GM18873 (cell line): Measurements from ENCODE around the gene DPP10.
"Not testable (repeated sequence)": the region's sequence is repeated elsewhere in the genome, so short reads cannot be mapped to it uniquely, and the experiment has no call there.

Experiments
- ATAC-seq: cut with Tn5 transposase; IDR thresholded peaks from one replicate; pipeline ENCODE4 v1.9.1; 2021; ENCODE audit warnings: mild to moderate bottlenecking, moderate library complexity, moderate number of reproducible peaks; ENCODE audit not compliant: unreplicated experiment, low FRiP score

DPP10 gene

DNA sequence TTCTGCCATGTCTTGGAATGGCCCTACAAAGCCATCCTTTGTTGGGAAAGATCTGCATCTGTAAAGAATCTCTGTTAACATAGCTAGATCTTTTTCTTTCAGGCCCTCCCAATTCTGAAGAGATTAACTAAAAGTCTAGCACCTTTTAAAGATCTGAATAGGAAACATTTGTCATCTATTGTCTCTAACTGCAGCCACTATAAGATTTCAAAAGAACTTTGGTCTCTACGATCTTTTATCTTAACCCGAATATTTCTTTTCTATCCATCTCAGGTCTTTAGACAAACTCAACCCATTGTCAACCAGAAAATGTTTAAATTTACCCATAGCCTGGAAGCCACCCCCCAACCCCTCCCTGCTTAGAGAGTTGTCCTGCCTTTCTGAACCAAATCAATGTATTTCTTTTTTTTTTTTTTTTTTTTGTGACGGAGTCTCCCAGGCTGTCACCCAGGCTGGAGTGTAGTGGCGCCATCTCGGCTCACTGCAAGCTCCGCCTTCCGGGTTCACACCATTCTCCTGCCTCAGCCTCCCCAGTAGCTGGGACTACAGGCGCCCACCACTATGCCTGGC is 643.7 kb downstream of the DPP10 start:
- not testable (repeated sequence) for ATAC-seq

DNA sequence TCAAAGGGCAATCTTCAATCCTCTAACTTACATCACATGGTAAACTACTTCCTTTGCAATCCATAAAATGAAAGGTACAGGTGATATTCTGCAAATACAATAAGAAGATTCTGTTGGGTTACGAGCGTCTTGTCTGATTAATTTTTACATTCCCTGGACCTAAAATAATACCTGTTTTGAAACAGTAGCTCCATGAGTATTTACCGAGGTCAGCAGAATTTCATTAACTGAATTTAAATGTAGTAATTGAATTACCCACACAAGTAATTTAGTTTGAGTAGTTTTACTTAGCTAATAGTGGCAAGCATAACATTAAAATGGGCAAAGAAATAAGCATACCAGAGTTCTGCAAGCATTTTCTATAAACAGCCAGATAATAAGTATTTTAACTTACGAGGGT is 652.0 kb downstream of the DPP10 start:
- ATAC-seq = no peak

DNA sequence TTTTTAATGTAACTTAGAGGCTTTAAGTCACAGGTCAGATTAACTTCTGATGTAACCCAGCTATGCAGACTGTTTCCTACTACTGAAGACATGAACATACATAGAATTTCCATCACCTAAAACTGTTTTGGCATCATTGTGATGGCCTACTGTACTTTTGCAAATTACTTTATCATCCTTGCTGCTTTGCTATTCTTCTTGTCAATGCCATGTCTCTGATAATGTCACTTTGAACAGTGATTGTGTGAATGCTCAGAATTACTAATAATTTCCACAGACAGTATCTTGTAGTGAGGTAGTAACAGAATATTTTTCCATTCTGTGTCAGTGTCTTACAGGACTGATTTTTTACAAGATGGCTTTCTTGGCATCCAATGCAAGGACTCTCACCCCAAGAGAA is 663.5 kb downstream of the DPP10 start:
- ATAC-seq = no peak

DNA sequence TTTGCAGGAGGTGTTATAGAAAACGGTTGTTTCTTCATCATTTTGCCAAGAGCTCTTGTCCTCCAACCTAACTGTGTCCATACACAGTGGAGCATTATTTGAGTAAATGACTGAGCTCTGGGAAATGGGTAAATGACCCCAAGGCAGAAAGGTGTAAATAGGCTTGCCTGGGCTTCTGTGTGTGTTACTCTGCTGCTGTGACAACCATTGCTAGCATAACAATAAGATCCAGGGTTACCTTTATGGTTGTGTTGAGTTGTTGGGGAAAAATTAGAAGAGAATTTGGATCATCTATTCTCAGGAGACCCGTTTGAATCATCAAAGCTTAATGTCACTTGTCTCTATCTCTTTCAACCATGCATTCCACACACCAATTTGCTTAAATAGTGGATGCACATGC is 672.7 kb downstream of the DPP10 start:
- no peak for ATAC-seq

DNA sequence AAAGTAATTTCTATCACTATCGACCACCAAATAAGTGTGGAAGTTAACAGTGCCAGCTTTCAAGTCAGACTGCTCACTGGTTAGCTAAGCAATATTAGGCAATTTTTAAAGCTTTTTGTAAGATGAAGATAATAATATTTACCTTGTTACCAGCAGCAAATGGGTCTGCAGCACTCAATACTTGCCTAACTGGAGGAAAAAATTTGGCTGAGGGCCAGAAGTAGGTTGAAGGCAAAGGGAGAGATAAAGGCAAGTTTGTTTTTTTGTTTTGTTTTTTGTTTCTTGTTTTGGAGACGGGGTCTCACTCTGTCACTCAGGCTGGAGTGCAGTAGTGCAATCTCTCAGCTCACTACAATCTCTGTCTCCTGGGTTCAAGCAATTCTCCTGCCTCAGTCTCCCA is 675.9 kb downstream of the DPP10 start:
- no peak for ATAC-seq

DNA sequence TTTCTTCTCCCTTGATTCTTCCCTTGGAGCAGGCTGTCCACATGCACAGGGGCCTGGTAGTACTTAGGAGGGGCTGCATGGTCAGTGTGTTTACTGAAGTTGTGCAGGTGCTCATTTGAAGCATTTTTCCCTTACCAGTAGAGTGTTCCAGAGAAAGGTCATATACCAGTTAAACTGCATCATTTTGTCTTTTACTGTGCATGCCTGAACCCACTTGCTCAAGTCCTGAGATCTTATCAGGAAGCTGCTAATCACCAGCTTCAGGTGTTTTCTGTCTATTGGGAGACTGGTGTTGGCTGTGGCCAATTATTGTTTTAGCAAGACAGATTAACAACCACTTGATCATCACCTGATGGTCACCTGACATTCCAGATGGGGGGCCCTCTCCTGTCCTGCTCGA is 676.6 kb downstream of the DPP10 start:
- ATAC-seq = no peak

DNA sequence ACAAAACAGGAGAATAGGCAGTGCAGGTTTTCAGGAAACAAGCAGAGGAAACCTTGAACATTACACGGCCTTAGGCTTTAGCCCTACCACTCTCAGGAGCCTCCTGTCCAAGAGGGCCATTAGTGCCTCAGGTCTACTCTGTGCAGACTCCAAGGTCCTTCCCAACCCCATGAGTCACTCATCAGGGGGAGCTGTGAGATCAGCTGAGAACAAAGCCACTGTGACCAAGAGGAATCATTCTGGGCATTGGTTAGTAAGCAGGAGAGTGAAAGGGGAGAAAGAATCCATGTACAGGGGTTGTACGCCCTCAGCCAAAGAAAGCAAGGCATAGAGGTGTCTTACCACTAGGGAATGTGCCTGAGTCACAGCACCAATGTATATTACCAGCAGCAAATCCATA is 680.3 kb downstream of the DPP10 start:
- ATAC-seq = no peak

DNA sequence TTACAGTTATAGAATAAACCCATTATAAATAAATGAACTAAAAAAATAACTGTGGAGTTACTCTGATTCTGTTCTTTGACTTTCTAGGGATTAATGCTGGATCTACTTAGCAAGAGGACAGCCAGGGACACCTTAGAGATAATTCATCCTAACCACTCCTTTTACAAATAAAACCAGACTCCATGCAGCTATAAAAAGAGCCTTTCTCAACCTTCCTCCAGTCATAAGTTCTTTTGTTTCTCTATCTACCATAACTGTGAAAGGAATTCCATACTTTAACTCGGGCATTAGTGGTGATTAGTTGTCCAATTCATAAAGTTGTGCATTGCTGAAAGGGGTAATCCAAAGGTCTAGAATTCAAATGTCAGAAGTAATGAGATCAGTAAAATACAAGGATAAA is 682.4 kb downstream of the DPP10 start:
- ATAC-seq = no peak

DNA sequence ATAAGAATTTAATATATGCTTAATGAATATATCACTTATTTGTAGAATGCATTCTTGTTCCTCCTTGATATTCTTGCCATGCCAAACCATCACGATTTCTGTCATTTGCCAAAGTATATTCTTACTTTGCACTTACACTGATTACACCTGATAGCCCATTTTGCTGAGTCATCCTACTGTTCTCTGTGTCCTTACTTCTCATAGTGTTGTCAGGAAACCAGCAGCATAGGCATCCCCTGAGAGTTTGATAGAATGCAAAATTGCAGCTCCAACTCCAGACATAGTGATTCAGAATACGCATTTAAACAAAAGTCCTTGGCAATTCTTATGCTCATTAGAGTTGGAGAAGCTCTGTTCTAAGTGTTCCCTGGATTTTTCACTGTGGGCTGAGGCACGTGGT is 687.1 kb downstream of the DPP10 start:
- ATAC-seq = no peak

DNA sequence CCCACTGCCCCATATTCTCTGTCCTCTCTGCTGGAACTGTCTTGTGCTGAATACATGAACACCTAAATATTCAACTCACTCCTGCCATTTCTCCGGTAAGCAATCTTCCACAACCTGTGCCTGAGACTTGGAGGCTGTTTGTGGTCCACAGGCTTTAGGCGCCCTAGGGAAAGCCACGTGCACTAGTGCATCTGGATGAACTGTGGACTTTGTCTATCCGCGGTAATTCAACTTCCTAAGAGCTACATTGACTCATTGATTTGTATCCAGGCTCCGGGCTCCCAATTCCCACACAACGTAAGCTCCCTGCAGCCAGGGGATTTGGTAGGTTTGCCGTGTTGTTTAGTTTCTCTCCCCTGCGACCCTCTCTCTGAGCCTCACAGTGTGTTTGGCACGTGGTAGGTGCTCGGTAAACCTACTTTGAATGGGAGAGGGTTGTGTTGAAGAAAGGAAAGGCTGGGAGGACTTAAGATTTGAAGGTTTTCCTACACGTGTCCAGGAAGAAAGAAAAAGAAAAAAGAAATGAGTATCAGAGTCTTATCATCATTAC is 718.2 kb downstream of the DPP10 start:
- no peak for ATAC-seq

DNA sequence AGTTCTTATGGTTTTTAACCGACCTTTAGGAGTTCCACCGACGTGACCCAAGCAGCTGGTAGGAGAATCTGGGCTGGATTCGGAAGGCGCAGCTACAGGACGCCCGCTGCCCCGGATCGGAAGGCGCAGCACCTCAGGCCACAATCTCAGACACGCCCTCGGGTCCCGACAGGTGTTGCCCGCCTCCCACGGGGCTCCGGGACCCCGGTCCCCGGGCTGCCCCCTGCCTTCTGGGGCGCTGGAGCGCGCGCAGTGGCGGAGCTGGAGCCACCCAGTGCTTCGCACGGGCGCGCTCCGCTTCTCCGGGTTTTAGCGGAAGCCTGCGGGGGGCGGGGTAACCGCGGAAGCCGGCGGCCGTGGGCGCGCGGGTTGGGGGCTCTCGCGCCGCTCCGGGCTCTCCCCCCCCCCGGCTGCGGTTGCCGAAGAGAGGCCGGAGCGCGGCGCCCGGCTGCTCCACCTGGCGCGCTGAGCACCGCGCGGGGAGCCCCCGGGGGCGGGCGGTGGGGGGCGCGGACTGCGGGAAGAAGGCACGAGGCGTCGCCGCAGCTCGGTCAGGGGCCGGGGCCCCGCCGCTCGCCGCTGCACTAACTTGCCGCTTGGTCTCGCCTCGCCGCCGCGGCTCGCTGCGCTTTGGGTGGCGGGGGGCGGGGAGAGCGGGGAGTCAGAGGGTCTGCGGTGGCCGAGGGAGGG is 718.8 kb downstream of the DPP10 start:
- ATAC-seq = no peak

DNA sequence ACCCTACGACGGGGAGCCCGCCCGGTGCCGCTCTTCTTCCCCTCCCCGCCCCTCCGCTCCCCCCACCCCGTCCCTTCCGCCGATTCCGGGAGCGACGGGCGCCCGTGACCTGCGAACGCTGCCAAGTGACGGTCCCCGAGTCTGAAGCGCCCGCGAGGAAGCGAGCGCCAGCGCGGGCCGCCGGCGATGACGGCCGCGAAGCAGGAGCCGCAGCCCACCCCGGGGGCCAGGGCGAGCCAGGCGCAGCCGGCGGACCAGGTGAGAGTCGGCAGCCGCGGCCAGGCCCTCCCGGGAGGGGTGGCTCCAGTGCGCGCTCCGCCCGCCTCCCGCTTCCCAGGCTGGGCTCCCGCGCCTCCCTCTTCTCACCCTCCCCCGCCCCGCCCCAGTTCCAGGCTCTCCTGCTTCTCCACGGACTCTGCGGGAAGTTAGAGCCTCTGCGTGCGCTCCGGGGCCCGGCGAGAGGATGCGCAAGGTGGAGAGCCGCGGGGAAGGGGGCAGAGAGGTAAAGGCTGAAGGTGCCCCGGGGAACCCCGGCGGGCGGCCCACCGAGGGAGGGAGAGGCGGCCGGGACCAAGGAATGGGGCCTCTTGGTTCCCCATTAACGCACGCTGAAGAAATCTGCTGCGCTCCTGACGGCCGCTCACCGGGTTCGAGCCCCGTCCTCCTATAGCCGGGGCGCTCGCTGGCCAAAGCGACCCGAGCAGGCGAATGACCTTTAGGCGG is 719.5 kb downstream of the DPP10 start:
- no peak for ATAC-seq

DNA sequence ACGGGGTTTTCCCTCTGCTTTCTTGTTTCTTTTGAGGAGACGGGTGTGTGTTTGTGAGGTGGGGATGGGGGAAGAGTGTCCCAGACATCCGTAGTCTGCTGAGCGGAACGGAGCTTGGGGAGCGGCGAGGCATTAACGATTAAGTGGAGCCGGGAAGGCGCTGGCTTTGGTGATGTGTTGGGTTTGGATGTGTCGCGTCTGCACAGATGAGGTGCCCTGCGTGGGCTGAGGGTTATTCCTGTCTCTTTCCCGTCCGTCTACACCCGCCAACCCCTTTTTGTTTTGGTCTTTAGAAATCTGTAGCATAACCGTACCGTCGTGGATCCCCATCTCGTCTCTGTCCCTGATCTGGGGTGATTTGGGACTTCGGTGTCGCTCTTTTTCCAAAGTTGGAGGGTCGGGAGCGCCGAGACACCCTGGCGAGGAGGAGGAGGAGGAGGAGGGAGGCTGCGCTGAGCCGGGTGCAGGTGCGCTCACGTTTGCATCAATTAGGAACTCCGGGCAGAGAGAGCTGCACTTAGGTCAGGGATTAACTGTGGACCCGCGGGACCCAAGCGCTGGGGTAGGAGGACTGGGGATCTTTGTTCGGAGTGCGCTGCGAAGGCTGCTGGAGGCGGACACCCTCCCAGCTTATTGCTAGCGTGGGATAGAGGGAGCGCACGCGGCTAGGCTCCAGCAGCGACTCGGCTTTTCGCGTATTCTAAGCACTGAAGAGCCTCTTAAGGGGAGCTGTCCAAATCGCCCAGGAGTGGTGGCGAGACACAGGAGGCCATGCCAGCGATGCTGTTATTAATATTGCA is 720.3 kb downstream of the DPP10 start:
- ATAC-seq = no peak

DNA sequence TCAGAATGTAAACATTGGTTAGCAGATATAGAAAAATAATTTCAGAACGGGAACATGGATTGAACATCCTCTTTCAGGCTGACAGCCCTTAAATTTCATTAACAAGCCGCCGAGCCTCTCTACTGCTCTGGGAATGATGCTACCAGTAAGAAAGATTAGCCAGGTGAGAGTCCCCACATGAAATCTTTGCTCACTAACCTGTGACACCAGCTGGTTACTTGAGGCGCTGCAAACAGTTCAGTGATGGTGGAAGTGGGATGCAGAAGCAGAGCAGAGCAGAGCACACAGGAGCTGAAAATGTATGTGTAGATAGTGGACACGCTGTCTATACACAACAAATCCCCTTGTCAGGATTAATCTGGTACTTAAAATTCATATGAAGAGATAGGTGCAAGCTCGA is 721.1 kb downstream of the DPP10 start:
- no peak for ATAC-seq

DNA sequence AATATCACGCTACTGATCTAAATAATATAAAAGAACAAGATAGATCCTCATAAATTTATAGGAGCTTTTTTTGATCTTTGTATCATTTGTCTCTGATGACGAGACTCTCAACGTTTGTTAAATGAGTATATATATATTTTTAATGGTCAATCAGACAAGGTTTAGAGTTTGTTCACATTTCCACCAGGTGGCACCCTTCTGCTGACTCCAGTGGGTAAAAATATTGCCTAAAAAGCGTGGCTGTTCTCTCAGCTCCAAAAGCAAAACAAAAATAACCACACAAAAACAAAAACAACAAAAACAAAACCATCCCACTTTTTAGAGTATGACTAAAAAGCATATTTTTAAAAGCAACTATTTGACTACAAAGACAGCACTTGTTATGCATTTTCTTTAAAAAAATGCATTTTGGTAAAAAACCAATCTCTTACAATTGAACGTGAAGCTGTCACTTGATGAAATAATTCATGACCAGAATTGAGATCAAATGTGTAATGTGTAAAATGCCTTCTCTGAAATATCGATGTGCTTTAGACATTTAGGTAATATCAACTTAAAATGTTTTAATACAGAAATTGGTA is 723.2 kb downstream of the DPP10 start:
- no peak for ATAC-seq

DNA sequence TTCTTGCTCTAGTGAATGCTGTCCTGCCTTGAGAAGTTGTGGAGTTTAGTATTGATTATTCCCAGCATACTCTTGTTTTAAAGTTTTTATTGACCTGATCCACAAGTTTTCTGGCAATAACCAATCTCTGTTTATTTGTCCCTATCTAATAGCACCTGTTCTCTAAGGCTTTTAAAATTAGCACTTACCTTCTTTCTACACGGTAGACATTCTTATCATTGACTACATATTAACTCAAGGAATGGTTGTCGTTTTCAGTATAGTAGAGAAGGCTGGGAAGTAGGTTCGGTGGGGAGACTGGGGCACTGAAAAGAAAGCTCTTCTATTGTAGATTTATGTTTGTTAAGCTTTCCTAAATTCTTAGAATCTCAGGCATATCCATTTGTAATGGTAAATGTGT is 726.0 kb downstream of the DPP10 start:
- ATAC-seq = no peak

DNA sequence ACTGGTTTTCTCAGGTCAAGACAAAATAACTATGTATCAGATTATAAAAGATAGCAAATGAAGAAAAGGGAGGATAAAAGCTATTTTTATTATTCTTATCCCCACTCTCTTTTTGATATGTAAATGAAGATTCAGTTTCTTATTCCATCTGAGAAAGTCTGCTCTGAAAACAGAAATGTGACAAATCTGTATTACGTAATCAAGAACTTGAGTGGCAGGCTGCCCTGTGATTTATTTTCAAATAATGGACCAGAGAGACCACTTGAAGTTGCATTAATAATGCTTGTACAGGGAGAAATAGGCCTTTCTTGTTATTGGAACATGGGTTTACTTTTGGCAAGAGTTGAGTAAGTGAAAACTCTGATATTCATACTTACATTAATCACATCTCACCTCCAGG is 727.4 kb downstream of the DPP10 start:
- ATAC-seq = no peak

DNA sequence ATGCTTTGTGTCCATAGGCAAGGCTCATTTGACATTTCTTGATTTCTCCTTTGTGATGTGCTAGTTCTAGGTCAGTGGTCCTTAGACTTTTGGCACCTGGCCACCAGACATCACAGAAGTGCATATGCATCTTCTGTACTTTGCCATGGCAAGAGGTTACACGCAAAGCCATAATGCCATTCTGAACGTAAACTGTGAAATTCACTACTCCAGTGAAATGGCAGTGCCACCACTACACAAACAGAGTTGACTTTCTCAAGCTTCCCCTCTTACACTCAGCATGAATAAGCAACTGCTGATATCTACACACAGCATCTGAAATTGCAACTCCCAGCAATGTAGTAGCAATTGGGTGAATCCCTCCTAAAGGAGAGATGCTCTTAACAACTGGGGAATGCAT is 729.3 kb downstream of the DPP10 start:
- ATAC-seq = no peak

DNA sequence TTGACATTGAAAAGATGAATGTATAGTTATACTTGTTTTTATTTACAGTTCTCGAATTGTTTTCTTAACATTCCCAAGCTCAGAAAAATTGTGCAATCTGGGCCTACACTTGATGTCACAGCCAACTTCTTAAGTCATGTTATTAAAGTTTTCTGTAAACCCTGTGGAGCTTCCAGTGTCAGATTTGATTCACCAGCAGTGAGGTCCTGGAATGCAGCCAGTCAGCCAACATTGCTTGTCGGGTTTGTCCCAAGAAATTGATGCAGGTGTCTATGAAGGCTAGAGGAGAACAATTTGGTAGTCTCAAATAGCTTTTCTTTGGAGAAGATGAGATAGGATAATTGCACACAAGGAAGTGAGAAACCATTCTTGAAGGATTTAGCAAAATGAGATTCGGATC is 732.2 kb downstream of the DPP10 start:
- ATAC-seq = no peak

DNA sequence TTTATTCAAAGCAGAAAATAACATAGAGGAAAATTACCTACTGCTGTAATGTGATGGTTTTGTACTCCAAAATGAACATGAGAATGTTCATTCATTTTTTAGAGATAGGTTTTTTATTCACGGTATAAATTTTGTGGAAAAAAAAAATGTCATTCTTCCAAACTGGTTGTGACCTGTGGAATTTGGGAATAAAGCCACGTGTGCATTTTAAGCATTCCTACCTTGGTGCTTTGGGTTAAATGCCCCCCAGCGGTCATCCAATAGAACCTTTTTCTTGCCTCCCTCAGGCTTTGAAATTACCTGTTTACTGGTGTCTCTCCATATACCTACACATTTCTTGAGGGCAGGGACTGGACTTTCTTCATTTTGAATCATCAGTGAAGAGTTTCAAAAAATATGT is 740.7 kb downstream of the DPP10 start:
- no peak for ATAC-seq

DNA sequence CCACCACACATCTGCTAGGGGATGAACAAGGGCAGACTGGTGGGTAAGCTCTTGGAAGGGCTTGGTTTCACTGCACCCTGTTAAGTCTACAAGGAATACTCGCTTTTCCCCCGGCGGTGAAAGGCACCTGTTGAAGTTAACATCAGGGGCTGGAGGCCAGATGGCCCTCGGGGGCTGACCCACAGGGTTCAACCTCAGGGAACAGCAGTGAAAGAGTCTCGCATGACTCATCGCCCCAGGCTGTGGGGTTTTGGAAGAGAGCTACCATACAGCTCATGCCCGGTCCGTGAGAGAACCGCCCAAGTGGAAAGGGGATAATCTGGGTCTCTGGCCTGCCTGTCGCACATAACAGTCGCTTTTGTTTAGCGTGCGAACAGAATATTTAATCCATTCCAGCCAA is 748.0 kb downstream of the DPP10 start:
- ATAC-seq = no peak
